Right cardiac atrium (tissue), 5 donors: ENCODE results near the gene INMT. TPM values are rescaled to one million over a fixed set of nuclear protein-coding genes. Genes with fewer than 3 reads are reported as not detected.

Experiments
- ATAC-seq, 2 donors: fragments of 200-7000 bp; cut with Tn5 transposase; one replicate each; pipeline versions ENCODE4 v1.8.0 to v1.9.1; 2020; ENCODE audit warnings: moderate library complexity in 2 of 2, mild to moderate bottlenecking in 1 of 2
- DNase-seq, 3 donors: peaks; one replicate each; pipeline ENCODE4 v3.0.0-alpha.2; 2020
- H3K27ac ChIP-seq: one replicate; pipeline ENCODE4 v1.5.1; 2013; ENCODE audit warnings: mild to moderate bottlenecking, low read length, control low read depth, moderate library complexity
- H3K27me3 ChIP-seq: one replicate; pipeline ENCODE4 v1.6.1; 2013; ENCODE audit not compliant: control insufficient read depth, insufficient read depth
- H3K4me1 ChIP-seq: one replicate; pipeline ENCODE4 v1.6.1; 2013; ENCODE audit warnings: low read length; ENCODE audit not compliant: control insufficient read depth, insufficient read depth
- H3K4me3 ChIP-seq: one replicate; pipeline ENCODE4 v1.5.1; 2013; ENCODE audit warnings: low read length, control low read depth
- H3K9me3 ChIP-seq: one replicate; pipeline ENCODE4 v1.6.1; 2013; ENCODE audit warnings: low read length; ENCODE audit not compliant: control insufficient read depth
- WGBS: extraction: QIAGEN DNeasy Blood & Tissue Kit; methylation state at CpG from one replicate; pipeline ENCODE4 v1.1.7; 2013; 5-methylcytosine and 5-hydroxymethylcytosine counted together
- intact Hi-C, 4 donors: fragments of 100-400 bp; cut with DNase I; formaldehyde crosslinking; loops; one replicate each; pipeline versions ENCODE4 v1.11.0 to v1.14.0; 2022 to 2023
- polyA plus RNA-seq: library from polyadenylated mRNA; stranded (reverse); fragments of 200-250 nt; gene quantifications from one replicate; pipeline ENCODE4 v1.2.3, GENCODE V29; 2013
- total RNA-seq, 4 donors: library from RNA; stranded (reverse); fragmentation: NEBNext Ultra II Directional; extraction: Animal tissue kit (Norgen Biotek cat#: 25700); gene quantifications; one replicate each; pipeline ENCODE4 v1.2.1, GENCODE V29; 2021
- donor health status: healthy with polysubstance abuse.
- donor health status: DM: no; HTN: yes; CAD: no.
- donor health status: DM: no; HTN: no; CAD: no.
- donor health status: DM: no; HTN: yes; CAD: no; lungs with severe emphysema.
- donor health status: DM: yes; HTN: yes; CAD: no.

INMT gene
- total and polyA plus RNA-seq, 5 donors: 87.9 to 180 (median 105) TPM

DNA sequence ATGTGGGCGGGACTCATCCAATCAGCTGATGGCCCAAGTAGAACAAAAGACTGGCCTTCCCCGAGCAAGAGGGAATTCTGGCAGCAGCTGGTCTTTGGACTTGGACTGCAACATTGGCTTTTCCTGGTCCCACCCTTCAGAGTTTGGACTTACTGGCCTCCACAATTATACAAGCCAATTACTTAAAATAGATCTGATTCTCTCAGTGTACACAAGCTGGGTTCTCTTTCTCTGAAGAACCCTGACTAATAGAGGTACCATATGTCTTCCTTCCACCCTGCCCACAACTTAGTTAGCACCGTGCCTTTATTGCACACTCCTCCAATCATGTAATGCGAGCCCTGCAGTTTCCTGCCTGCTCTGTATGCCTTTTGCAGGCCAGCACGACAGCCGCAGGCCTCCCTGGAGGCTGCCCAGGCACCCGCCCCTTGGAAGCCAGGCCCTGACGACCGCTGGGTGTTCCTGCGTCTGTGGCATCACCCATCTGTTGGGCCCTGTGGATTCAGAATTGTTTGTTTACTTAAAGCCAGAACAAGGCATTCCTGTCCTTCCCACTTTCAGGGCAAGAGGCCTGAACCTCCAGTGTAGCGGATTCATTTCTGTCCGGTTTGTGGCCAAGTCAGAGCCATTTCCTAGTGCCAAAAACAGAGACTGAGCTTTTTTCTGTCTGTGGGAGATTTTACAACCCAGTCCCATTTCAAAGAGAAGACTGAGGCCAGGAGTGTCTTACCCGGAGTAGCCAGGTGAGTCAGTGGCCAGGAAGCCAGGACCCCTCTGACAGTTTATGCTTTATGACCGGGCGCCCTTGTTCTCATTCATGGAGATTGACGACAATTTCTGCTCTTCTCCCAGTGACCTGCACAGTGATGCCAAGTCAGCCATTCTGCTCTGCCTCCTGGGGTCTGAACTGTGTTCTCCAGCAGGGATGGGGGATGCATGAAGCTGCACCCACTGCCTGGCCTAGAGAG lies 968 bp upstream of the INMT start:
- H3K27me3 ChIP-seq: no peaks in the 10 kb centered on the region
- H3K4me1 ChIP-seq: peaks cover 5% of the 10 kb centered on the region
- ATAC-seq (peak; percentile 75 to 79), DNase-seq (peak; percentile 86 to 94 (median 94))
- H3K4me3 ChIP-seq: peak overlapping the region; percentile 13
- H3K27ac ChIP-seq: peak overlapping the region; percentile 87
- H3K9me3 ChIP-seq: no peaks in the 10 kb centered on the region
- 35% methylated on average over 16 of the region's 16 CpGs for WGBS
- intact Hi-C loops: no loop called here

- H3K27ac ChIP-seq: peak overlapping the region; percentile 87
- peak overlapping the region; percentile 55 for H3K4me3 ChIP-seq
- no peaks in the 10 kb centered on the region for H3K27me3 ChIP-seq
- WGBS: 54% methylated on average over 6 of the region's 6 CpGs
- DNase-seq: peak in 1 of 3 donors; percentile 50
- intact Hi-C loops: no loop called here
- peak in 1 of 2 donors; percentile 1 for ATAC-seq
- H3K9me3 ChIP-seq: no peaks in the 10 kb centered on the region
- H3K4me1 ChIP-seq: peaks cover 5% of the 10 kb centered on the region
Observed at GRCh38 chr7:30752484-30752883, 549 bp downstream of the INMT start.

- DNase-seq (peak; percentile 86 to 94 (median 91)), ATAC-seq (peak; percentile 30 to 71)
- 8% methylated on average over 5 of the region's 5 CpGs for WGBS
- H3K27ac ChIP-seq: peak overlapping the region; percentile 87
- H3K9me3 ChIP-seq: no peaks in the 10 kb centered on the region
- no peaks in the 10 kb centered on the region for H3K27me3 ChIP-seq
- peak overlapping the region; percentile 55 for H3K4me3 ChIP-seq
- H3K4me1 ChIP-seq: peaks cover 5% of the 10 kb centered on the region
- intact Hi-C loops: no loop called here
Observed at GRCh38 chr7:30752979-30753378, 1.0 kb downstream of the INMT start.

GRCh38 chr7:30754315-30754877 lies 2.5 kb downstream of the INMT start:
- ATAC-seq (no peak), DNase-seq (no peak)
- no peaks in the 10 kb centered on the region for H3K27me3 ChIP-seq
- H3K27ac ChIP-seq: no peak overlapping the region
- no peaks in the 10 kb centered on the region for H3K9me3 ChIP-seq
- H3K4me1 ChIP-seq: peaks cover 5% of the 10 kb centered on the region
- peak overlapping the region; percentile 55 for H3K4me3 ChIP-seq
- intact Hi-C loops: no loop called here
- 88% methylated on average over 6 of the region's 6 CpGs for WGBS

DNA sequence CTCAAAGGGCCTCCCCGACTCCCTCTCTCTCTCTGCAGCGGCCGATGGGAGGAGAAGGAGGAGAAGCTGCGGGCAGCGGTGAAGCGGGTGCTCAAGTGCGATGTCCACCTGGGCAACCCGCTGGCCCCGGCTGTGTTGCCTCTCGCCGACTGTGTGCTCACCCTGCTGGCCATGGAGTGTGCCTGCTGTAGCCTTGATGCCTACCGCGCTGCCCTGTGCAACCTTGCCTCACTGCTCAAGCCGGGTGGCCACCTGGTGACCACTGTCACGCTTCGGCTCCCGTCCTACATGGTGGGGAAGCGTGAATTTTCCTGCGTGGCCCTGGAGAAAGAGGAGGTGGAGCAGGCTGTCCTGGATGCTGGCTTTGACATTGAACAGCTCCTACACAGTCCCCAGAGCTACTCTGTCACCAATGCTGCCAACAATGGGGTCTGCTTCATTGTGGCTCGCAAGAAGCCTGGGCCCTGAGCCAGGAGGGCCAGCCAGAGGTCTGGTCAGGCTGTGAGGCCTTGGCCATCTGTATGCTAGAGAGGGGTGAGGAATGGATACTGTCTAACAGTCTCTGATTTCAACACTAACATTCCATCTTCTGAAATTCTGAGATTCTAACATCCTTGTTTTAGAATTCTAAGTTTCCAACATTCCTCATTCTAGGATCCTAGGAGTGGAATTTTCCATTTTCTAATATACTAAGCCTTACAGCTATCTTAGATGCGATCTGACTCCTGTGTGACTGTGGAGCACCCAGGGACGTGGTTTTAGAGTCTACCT lies 3.6 kb downstream of the INMT start:
- Histone ChIP-seq H3K9me3 (no peaks in the 10 kb centered on the region), H3K4me1 (peaks cover 7% of the 10 kb centered on the region), H3K27me3 (no peaks in the 10 kb centered on the region), H3K27ac (peak overlapping the region; percentile 61), H3K4me3 (peak overlapping the region; percentile 55)
- intact Hi-C loops: no loop called here
- DNase-seq (peak; percentile 88 to 97 (median 94)), ATAC-seq (peak; percentile 51 to 73)
- 29% methylated on average over 20 of the region's 22 CpGs for WGBS

GRCh38 chr7:30757342-30757692 lies 5.4 kb downstream of the INMT start:
- no peaks in the 10 kb centered on the region for H3K9me3 ChIP-seq
- intact Hi-C loops: no loop called here
- peaks cover 21% of the 10 kb centered on the region for H3K4me1 ChIP-seq
- ATAC-seq (no peak), DNase-seq (peak in 1 of 3 donors; percentile 47)
- WGBS: 58% methylated on average over 6 of the region's 6 CpGs
- no peak overlapping the region for H3K27ac ChIP-seq
- no peak overlapping the region for H3K4me3 ChIP-seq
- H3K27me3 ChIP-seq: no peaks in the 10 kb centered on the region

DNA sequence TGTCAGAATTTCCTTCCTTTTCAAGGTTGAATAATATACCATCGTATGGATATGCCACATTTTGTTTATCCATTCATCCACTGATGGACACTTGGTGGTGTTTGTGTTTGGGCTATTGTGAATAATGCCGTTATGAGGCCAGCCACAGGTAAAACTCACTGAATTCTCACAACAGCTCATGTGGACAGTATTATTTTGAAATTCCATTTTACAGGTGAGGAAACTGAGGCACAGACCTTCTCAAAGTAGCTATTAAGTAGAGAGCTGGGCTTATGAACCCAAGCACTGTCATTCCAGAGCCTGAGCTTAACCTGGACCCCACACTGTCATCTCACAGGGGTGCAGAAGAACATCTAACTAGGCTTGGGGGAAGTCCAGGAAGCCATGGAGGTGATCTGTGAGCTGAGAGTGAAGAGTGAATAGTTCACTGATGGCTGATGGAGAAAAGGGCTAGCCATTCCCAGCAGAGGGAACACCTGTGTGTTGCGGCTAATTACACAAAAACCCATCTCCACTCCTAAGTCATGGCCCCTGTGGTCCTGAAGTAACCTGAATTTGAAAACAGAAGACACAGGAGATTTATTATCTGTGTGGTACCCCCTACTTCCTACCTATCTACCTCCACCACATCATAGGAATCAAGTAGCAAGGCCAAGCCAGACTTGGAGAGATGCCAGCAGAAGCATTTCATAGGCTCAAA lies 8.7 kb downstream of the INMT start:
- H3K27me3 ChIP-seq: no peaks in the 10 kb centered on the region
- peak in 1 of 3 donors; percentile 54 for DNase-seq
- peaks cover 35% of the 10 kb centered on the region for H3K4me1 ChIP-seq
- H3K9me3 ChIP-seq: no peaks in the 10 kb centered on the region
- H3K27ac ChIP-seq: peak overlapping the region; percentile 66
- ATAC-seq: no peak
- intact Hi-C loops: no loop called here
- no peak overlapping the region for H3K4me3 ChIP-seq
- 96% methylated on average over 3 of the region's 3 CpGs for WGBS

- no peaks in the 10 kb centered on the region for H3K9me3 ChIP-seq
- no peaks in the 10 kb centered on the region for H3K27me3 ChIP-seq
- DNase-seq: peak in 2 of 3 donors; percentile 59 to 74
- intact Hi-C loops: no loop called here
- peak; percentile 72 to 77 for ATAC-seq
- 58% methylated on average over 13 of the region's 13 CpGs for WGBS
- peak overlapping the region; percentile 85 for H3K27ac ChIP-seq
- H3K4me1 ChIP-seq: peaks cover 37% of the 10 kb centered on the region
- H3K4me3 ChIP-seq: no peak overlapping the region
Observed at GRCh38 chr7:30761214-30762156, 9.6 kb downstream of the INMT start.

DNA sequence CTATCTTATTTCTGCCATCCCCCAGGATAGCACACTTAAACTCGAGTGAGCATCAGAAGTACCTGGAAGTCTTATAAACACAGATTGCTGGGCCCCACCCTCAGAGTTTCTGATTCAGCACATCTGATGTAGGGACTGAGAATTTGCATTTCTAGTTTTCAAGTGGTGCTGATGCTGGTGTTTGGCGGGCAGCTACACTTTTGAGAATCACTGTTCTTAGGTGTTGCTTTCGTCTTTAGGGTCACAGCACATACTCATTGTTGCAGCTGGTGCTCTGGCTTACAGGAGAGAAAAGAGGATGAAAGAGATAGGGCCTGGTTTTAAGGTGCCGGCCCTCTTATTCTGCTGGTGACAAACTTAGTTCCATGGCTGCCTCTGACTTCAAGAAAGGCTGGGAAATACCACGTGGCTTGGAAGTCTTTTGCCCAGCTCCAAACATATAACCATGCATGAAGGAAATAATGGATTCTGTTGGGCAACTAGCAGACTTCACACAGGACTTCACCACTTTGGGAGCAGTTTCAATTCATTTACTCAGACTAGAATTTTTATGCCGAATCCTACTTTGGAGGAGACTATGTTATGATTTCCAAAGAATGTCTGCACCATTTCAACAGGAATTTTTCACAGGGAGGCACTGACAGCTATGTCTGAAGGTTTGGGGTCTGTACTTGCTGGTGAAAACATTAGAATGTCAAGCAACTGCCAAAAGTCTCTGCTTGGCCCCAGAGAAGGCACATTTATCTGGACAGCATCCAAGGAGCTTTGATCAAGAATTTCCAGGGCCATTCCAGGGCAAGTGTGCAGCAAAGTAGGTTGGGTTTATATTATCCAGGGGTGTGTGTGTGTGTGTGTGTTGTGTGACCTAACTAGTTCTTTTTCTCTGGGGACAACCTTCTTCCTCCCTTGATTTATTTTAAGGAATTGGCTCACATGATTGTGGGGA lies 12.4 kb downstream of the INMT start:
- H3K27ac ChIP-seq: peak overlapping the region; percentile 82
- H3K4me1 ChIP-seq: peaks cover 37% of the 10 kb centered on the region
- WGBS: 51% methylated on average over 6 of the region's 6 CpGs
- intact Hi-C loops: no loop called here
- no peaks in the 10 kb centered on the region for H3K9me3 ChIP-seq
- ATAC-seq: peak; percentile 68 to 78
- DNase-seq: peak in 2 of 3 donors; percentile 57 to 64
- H3K4me3 ChIP-seq: no peak overlapping the region
- no peaks in the 10 kb centered on the region for H3K27me3 ChIP-seq
